Neural progenitor cell (in vitro differentiated cells): ENCODE results near the gene PPM1F. TPM values are rescaled to one million over a fixed set of nuclear protein-coding genes. Genes with fewer than 3 reads are reported as not detected.

Experiments used
- DNase-seq: peaks from one replicate; pipeline ENCODE4 v3.0.0-alpha.2; 2016; ENCODE audit warnings: low spot score
- H2AFZ ChIP-seq: fragments of 200-600 bp; sonication (generic); replicated peaks from 2 replicates; pipeline ENCODE4 v1.6.1; 2016; ENCODE audit warnings: antibody characterized with exemption
- H3F3A ChIP-seq: fragments of 200-600 bp; sonication (generic); 2 replicates; pipeline ENCODE4 v1.6.1; 2016; ENCODE audit warnings: antibody characterized with exemption, low read depth
- H3K27ac ChIP-seq: fragments of 200-600 bp; sonication (generic); 2 replicates; pipeline ENCODE4 v1.5.1; 2016; ENCODE audit warnings: mild to moderate bottlenecking
- H3K27me3 ChIP-seq: fragments of 200-600 bp; sonication (generic); 2 replicates; pipeline ENCODE4 v1.6.1; 2016; ENCODE audit warnings: mild to moderate bottlenecking, moderate library complexity
- H3K36me3 ChIP-seq: fragments of 200-600 bp; sonication (generic); 2 replicates; pipeline ENCODE4 v1.5.1; 2016
- H3K4me1 ChIP-seq: fragments of 200-600 bp; sonication (generic); 2 replicates; pipeline ENCODE4 v1.6.1; 2016; ENCODE audit warnings: mixed run types
- H3K4me2 ChIP-seq: fragments of 200-600 bp; sonication (generic); 2 replicates; pipeline ENCODE4 v1.6.1; 2016
- H3K4me3 ChIP-seq: fragments of 200-600 bp; sonication (generic); 2 replicates; pipeline ENCODE4 v1.5.1; 2016
- H3K79me2 ChIP-seq: fragments of 200-600 bp; sonication (generic); 2 replicates; pipeline ENCODE4 v1.6.1; 2016; ENCODE audit warnings: low read depth
- H3K9ac ChIP-seq: fragments of 200-600 bp; sonication (generic); 2 replicates; pipeline ENCODE4 v1.6.1; 2016
- H3K9me3 ChIP-seq: fragments of 200-600 bp; sonication (generic); 2 replicates; pipeline ENCODE4 v1.5.1; 2016; ENCODE audit warnings: low read depth
- H4K20me1 ChIP-seq: fragments of 200-600 bp; sonication (generic); 2 replicates; pipeline ENCODE4 v1.6.1; 2016; ENCODE audit warnings: low read depth
- H3K27ac Mint-ChIP-seq: 3 replicates; pipeline ENCODE4 v1.8.0; 2021; ENCODE audit warnings: mixed read lengths
- H3K27me3 Mint-ChIP-seq: 2 replicates; pipeline ENCODE4 v1.8.0; 2022; ENCODE audit warnings: low read depth, mild to moderate bottlenecking, inconsistent platforms, moderate library complexity, mixed read lengths; ENCODE audit not compliant: insufficient read depth
- H3K36me3 Mint-ChIP-seq: 3 replicates; pipeline ENCODE4 v1.8.0; 2021; ENCODE audit warnings: mixed read lengths
- H3K4me1 Mint-ChIP-seq: 3 replicates; pipeline ENCODE4 v1.8.0; 2021; ENCODE audit warnings: mixed read lengths
- H3K4me3 Mint-ChIP-seq: 3 replicates; pipeline ENCODE4 v1.8.0; 2021; ENCODE audit warnings: mild to moderate bottlenecking, moderate library complexity, mixed read lengths
- H3K9me3 Mint-ChIP-seq: 3 replicates; pipeline ENCODE4 v1.8.0; 2020; ENCODE audit warnings: mixed read lengths
- EZH2 ChIP-seq: fragments of 200-600 bp; sonication (generic); IDR thresholded peaks from 2 replicates; pipeline ENCODE4 v1.6.1; 2017; ENCODE audit warnings: antibody characterized with exemption, mild to moderate bottlenecking, moderate library complexity
- EZH2phosphoT487 ChIP-seq: fragments of 200-600 bp; sonication (generic); IDR thresholded peaks from 2 replicates; pipeline ENCODE4 v1.6.1; 2017; ENCODE audit warnings: antibody characterized with exemption
- total RNA-seq: library from RNA; depleted of rRNA; stranded (reverse); fragments of >200 nt; gene quantifications from 2 replicates; pipeline ENCODE4 v1.2.3, GENCODE V29; 2015; ENCODE audit warnings: low replicate concordance
- TF ChIP-seq, protein P1 (sequence below): fragments of 200-600 bp; sonication (generic); IDR thresholded peaks from 2 replicates; pipeline ENCODE4 v1.5.1; 2017; ENCODE audit warnings: antibody characterized with exemption, mild to moderate bottlenecking

The PPM1F gene
- total RNA-seq, 1 donor from 2014 or later, result 18.0 TPM

GRCh38 chr22:21992593-21993237 lies 40.1 kb upstream of the PPM1F start:
- H3K27me3 ChIP-seq, result peaks cover 99% of the 10 kb centered on the region

DNA sequence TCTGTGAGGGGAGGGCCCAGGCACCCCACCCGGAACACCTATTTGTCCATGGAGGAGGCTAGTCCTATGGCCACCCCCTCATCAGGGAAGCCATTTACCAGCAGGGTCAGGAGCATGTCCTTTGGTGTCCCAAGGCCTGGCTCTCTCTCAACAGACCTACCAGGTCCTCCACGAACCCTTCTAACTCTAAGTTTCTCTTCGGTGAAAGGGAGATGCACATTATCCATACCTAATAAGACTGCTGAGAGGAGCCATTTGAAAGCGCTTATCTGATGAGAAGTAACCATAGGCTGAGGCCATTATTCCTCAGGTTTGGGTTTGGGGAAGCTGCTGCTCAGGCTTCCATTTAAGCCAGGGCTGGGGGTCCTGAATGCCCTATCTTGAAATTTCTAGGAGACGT lies 39.1 kb upstream of the PPM1F start:
- no peak for DNase-seq
- Histone ChIP-seq H3K4me1 (no peaks in the 10 kb centered on the region), H3K9ac (no peak overlapping the region), H3F3A (no peaks in the 10 kb centered on the region), H3K9me3 (no peaks in the 10 kb centered on the region), H3K79me2 (no peaks in the 10 kb centered on the region), H2AFZ (no peak overlapping the region), H3K27ac (no peak overlapping the region), H3K27me3 (peaks cover 100% of the 10 kb centered on the region), H3K4me2 (no peak overlapping the region), H4K20me1 (no peaks in the 10 kb centered on the region), H3K4me3 (no peak overlapping the region), H3K36me3 (no peaks in the 10 kb centered on the region)
- TF ChIP-seq EZH2phosphoT487 (no peak), EZH2 (no peak)
- TF ChIP-seq, protein P1, sequence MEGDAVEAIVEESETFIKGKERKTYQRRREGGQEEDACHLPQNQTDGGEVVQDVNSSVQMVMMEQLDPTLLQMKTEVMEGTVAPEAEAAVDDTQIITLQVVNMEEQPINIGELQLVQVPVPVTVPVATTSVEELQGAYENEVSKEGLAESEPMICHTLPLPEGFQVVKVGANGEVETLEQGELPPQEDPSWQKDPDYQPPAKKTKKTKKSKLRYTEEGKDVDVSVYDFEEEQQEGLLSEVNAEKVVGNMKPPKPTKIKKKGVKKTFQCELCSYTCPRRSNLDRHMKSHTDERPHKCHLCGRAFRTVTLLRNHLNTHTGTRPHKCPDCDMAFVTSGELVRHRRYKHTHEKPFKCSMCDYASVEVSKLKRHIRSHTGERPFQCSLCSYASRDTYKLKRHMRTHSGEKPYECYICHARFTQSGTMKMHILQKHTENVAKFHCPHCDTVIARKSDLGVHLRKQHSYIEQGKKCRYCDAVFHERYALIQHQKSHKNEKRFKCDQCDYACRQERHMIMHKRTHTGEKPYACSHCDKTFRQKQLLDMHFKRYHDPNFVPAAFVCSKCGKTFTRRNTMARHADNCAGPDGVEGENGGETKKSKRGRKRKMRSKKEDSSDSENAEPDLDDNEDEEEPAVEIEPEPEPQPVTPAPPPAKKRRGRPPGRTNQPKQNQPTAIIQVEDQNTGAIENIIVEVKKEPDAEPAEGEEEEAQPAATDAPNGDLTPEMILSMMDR, result no peak
- no peaks in the 10 kb centered on the region for H3K36me3 Mint-ChIP-seq
- H3K4me3 Mint-ChIP-seq, result no peak overlapping the region
- peaks cover 13% of the 10 kb centered on the region for H3K27me3 Mint-ChIP-seq
- H3K9me3 Mint-ChIP-seq, result no peaks in the 10 kb centered on the region
- no peak overlapping the region for H3K27ac Mint-ChIP-seq
- peaks cover 6% of the 10 kb centered on the region for H3K4me1 Mint-ChIP-seq

More at GRCh38 chr22:21992593-21993237, 40.1 kb upstream of the PPM1F start:
- H3K4me2 ChIP-seq, result no peak overlapping the region
- TF ChIP-seq, protein P1, result no peak
- TF ChIP-seq EZH2phosphoT487 (no peak), EZH2 (no peak)
- H3K79me2 ChIP-seq, result no peaks in the 10 kb centered on the region
- H3K36me3 ChIP-seq, result no peaks in the 10 kb centered on the region
- Mint-ChIP-seq H3K27ac (no peak overlapping the region), H3K4me1 (peaks cover 6% of the 10 kb centered on the region), H3K27me3 (peaks cover 13% of the 10 kb centered on the region), H3K4me3 (no peak overlapping the region), H3K36me3 (no peaks in the 10 kb centered on the region), H3K9me3 (no peaks in the 10 kb centered on the region)
- DNase-seq, result no peak
- no peaks in the 10 kb centered on the region for H3K4me1 ChIP-seq
- H3K9ac ChIP-seq, result no peak overlapping the region
- no peak overlapping the region for H2AFZ ChIP-seq
- H3F3A ChIP-seq, result no peaks in the 10 kb centered on the region
- H3K4me3 ChIP-seq, result no peak overlapping the region
- H3K27ac ChIP-seq, result no peak overlapping the region
- no peaks in the 10 kb centered on the region for H3K9me3 ChIP-seq
- H4K20me1 ChIP-seq, result no peaks in the 10 kb centered on the region

- no peak overlapping the region for H3K4me3 Mint-ChIP-seq
- Histone ChIP-seq H3K9ac (no peak overlapping the region), H4K20me1 (no peaks in the 10 kb centered on the region), H3K27me3 (peaks cover 100% of the 10 kb centered on the region), H3K4me1 (no peaks in the 10 kb centered on the region), H3K27ac (no peak overlapping the region), H3K36me3 (no peaks in the 10 kb centered on the region), H3K79me2 (no peaks in the 10 kb centered on the region), H3K9me3 (no peaks in the 10 kb centered on the region), H3F3A (no peaks in the 10 kb centered on the region), H3K4me2 (no peak overlapping the region), H3K4me3 (no peak overlapping the region), H2AFZ (no peak overlapping the region)
- no peaks in the 10 kb centered on the region for H3K36me3 Mint-ChIP-seq
- H3K9me3 Mint-ChIP-seq, result no peaks in the 10 kb centered on the region
- TF ChIP-seq EZH2phosphoT487 (no peak), EZH2 (no peak)
- TF ChIP-seq, protein P1, result no peak
- peaks cover 13% of the 10 kb centered on the region for H3K27me3 Mint-ChIP-seq
- peaks cover 6% of the 10 kb centered on the region for H3K4me1 Mint-ChIP-seq
- no peak overlapping the region for H3K27ac Mint-ChIP-seq
- DNase-seq, result no peak
Measured at GRCh38 chr22:21991304-21991596, 38.6 kb upstream of the PPM1F start.
